ENCODE results near the gene TMPRSS7. TPM values are rescaled to one million over a fixed set of nuclear protein-coding genes. Genes with fewer than 3 reads are reported as not detected.

The TMPRSS7 gene
- total RNA-seq, 1 experiment from 2014 or later: not detected

DNA sequence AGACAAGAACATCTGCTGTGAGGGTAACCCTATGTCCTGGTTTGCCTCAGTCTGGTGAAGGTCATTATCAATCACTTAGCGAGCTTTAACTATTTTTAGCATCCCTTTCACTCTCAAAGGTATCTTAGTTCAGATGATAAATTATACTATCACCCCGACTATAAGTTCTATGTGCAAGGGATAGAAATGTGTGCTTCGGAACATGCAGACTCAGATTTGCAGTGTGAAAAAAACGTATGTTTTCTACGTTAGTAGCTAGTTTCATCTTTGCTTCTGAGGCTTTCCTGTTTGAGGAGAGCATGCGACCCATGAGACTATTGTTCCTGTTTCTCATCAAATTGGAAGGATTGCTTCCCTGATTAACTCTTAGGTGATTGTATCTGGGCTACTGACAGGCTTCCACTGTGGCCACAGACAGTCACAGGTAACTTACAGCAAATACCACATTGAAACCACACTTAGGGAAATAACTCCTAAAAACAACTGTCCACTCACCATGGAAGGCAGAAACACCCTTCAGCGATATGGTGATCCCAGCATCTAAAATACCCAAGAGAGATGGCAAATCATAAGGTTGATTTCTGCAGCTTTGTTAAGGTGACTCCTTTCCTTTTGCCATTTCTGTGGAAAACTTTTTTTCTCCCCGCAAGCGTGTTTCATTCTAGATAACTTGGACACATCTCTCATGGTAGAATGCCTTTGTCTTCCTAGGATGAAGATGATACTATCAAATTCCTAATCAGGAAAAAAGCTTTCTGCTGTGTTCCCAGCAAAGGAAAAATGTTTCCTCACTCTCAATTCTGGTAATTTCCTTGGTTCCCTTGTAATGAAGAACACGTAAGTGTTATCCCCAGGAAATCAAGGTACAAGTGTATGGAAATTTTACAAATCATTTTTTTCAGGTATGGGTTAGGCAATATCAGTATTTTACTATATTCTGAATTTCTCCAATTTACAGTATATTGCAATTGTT lies 93.3 kb downstream of the TMPRSS7 start:
- BruUV-seq (replicated peaks): no TSS peak
- no peaks in the 10 kb centered on the region for H3K27me3 Mint-ChIP-seq (ENCODE audit: insufficient read depth, unreplicated experiment)
- intact Hi-C loops (cut with micrococcal nuclease): no loop called here
- TF ChIP-seq, protein P1, sequence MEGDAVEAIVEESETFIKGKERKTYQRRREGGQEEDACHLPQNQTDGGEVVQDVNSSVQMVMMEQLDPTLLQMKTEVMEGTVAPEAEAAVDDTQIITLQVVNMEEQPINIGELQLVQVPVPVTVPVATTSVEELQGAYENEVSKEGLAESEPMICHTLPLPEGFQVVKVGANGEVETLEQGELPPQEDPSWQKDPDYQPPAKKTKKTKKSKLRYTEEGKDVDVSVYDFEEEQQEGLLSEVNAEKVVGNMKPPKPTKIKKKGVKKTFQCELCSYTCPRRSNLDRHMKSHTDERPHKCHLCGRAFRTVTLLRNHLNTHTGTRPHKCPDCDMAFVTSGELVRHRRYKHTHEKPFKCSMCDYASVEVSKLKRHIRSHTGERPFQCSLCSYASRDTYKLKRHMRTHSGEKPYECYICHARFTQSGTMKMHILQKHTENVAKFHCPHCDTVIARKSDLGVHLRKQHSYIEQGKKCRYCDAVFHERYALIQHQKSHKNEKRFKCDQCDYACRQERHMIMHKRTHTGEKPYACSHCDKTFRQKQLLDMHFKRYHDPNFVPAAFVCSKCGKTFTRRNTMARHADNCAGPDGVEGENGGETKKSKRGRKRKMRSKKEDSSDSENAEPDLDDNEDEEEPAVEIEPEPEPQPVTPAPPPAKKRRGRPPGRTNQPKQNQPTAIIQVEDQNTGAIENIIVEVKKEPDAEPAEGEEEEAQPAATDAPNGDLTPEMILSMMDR (IDR thresholded peaks at IDR 0.05; ENCODE audit: unreplicated experiment): no peak
- POLR2A ChIA-PET: interaction anchor here (1.2 kb wide), 1 partner anchor 17 kb away, joined by 3 read pairs; no protein-coding TSS in a partner anchor
- no peaks in the 10 kb centered on the region for H3K9me3 Mint-ChIP-seq (ENCODE audit: unreplicated experiment)
- no peak for DNase-seq (ENCODE audit: unreplicated experiment)
- H3K36me3 Mint-ChIP-seq (ENCODE audit: insufficient read depth, unreplicated experiment): peaks cover 11% of the 10 kb centered on the region
- peaks cover 28% of the 10 kb centered on the region for H3K4me1 Mint-ChIP-seq (ENCODE audit: insufficient read depth, unreplicated experiment)
- no peak overlapping the region for H3K27ac Mint-ChIP-seq (ENCODE audit: low read depth, unreplicated experiment)
- no peak overlapping the region for H3K4me3 Mint-ChIP-seq (ENCODE audit: unreplicated experiment)
- CTCF ChIA-PET: interaction anchor here (0.6 to 5.8 kb wide), 6 partner anchors 9 to 96 kb away, joined by 3 to 42 read pairs (median 3); no protein-coding TSS in a partner anchor

DNA sequence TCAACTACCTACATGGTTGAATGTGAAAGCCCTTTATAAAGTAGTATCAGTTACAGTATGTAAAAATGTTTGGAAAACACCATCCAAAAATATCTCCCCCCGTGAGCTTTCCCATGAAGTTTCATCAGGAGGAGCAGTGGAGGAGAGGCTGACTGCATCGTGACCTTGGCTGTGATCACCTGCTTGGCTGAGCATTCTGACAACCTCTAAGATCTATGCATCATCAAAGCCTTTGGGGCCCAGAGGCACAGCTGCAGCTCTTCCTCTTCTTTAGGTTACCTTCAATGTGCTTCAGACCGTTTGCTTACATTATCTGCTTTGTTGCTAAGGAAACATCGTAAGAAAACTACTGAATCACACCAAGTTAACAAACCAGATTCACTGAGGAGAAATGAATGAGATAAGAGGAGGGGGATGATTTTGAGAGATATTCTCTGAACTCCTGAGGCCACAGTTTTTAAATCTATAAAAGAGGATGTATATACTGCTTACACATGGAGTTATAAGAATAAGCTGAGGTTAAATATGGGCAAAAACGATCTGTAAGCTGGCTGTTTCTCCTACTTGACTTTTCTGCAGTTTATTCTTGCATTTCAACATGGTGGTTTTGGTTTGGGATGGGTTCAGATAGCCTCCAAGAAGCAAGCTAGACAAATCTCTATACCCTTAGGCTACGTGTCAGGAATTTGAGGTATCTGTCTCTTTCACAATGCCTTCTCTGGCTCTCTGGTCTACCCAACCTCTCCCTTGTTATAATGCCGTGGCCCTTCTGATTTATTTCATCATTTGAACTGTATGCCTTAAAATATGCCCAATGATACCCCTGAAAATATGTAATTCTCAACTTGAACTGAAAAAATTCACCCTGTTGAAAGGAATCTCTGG lies 94.5 kb downstream of the TMPRSS7 start:
- Mint-ChIP-seq H3K4me3 (ENCODE audit: unreplicated experiment) (peak overlapping the region; percentile 55), H3K9me3 (ENCODE audit: unreplicated experiment) (no peaks in the 10 kb centered on the region), H3K27me3 (ENCODE audit: insufficient read depth, unreplicated experiment) (no peaks in the 10 kb centered on the region), H3K27ac (ENCODE audit: low read depth, unreplicated experiment) (peak overlapping the region; percentile 97), H3K36me3 (ENCODE audit: insufficient read depth, unreplicated experiment) (peaks cover 7% of the 10 kb centered on the region), H3K4me1 (ENCODE audit: insufficient read depth, unreplicated experiment) (peaks cover 36% of the 10 kb centered on the region)
- TF ChIP-seq, protein P1 (IDR thresholded peaks at IDR 0.05; ENCODE audit: unreplicated experiment): no peak
- DNase-seq (ENCODE audit: unreplicated experiment): peak; percentile 78
- ChIA-PET CTCF (interaction anchor here (0.6 to 5.8 kb wide), 6 partner anchors 9 to 391 kb away, joined by 3 to 42 read pairs (median 3); no protein-coding TSS in a partner anchor), POLR2A (interaction anchor here (0.6 to 1.3 kb wide), 7 partner anchors 24 to 432 kb away, joined by 3 to 5 read pairs (median 3); no protein-coding TSS in a partner anchor)
- BruUV-seq (replicated peaks): no TSS peak
- intact Hi-C loops (cut with micrococcal nuclease): no loop called here

DNA sequence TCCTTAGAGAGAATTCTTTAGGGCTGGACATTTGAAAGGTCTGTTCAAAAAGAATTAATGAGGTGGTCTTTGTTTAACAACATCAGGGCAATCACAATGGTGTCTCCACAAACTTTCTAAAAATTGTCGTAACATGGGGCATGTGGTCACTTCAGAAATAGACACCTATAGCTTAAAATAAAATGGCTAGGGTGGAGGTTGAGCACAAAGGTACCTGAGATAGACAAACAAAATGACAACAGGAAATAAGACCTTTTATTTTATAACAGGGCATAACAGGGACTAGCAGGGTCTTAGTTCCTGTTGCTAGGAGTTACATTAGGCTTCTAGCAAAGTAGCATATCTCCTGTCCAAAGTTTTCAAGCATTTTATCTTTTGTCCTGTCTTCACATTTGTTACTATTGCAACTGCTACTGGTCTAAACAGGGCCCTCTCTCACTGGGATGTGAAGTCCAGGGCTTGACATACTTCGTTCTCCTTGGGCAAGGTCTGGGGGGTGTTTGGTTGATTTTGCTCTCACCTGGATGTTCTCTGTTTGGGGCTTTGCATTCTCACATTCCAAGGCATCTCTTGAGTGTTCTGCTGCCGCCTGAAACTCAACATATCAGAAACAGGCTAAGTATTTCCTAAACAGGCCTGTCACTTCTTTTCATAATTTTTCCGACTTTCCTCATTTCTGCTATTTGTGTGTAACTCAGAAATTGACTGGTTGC lies 95.5 kb downstream of the TMPRSS7 start:
- peak overlapping the region; percentile 97 for H3K27ac Mint-ChIP-seq (ENCODE audit: low read depth, unreplicated experiment)
- no TSS peak for BruUV-seq (replicated peaks)
- ChIA-PET CTCF (interaction anchor here (1.1 to 5.8 kb wide), 2 partner anchors 15 to 19 kb away, joined by 3 to 42 read pairs; no protein-coding TSS in a partner anchor), POLR2A (interaction anchor here (0.6 to 1.3 kb wide), 5 partner anchors 32 to 431 kb away, joined by 3 to 5 read pairs (median 4); no protein-coding TSS in a partner anchor)
- H3K36me3 Mint-ChIP-seq (ENCODE audit: insufficient read depth, unreplicated experiment): peaks cover 3% of the 10 kb centered on the region
- no peak overlapping the region for H3K4me3 Mint-ChIP-seq (ENCODE audit: unreplicated experiment)
- no peak for DNase-seq (ENCODE audit: unreplicated experiment)
- intact Hi-C loops (cut with micrococcal nuclease): no loop called here
- no peaks in the 10 kb centered on the region for H3K27me3 Mint-ChIP-seq (ENCODE audit: insufficient read depth, unreplicated experiment)
- TF ChIP-seq, protein P1 (IDR thresholded peaks at IDR 0.05; ENCODE audit: unreplicated experiment): no peak
- peaks cover 43% of the 10 kb centered on the region for H3K4me1 Mint-ChIP-seq (ENCODE audit: insufficient read depth, unreplicated experiment)
- H3K9me3 Mint-ChIP-seq (ENCODE audit: unreplicated experiment): no peaks in the 10 kb centered on the region
